Nephron (organoid): ENCODE results near the gene SORD.
"Not testable (repeated sequence)": the region's sequence is repeated elsewhere in the genome, so short reads cannot be mapped to it uniquely, and the experiment has no call there.

Experiments
- H3K27ac Mint-ChIP-seq, 3 experiments: 2 replicates each; pipeline ENCODE4 v1.8.0; 2020; ENCODE audit warnings: mixed read lengths in 3 of 3, mild to moderate bottlenecking in 2 of 3, moderate library complexity in 1 of 3
- H3K27me3 Mint-ChIP-seq: 2 replicates; pipeline ENCODE4 v1.8.0; 2021; ENCODE audit warnings: low read depth, mild to moderate bottlenecking, moderate library complexity, mixed read lengths
- H3K36me3 Mint-ChIP-seq: 2 replicates; pipeline ENCODE4 v1.8.0; 2020; ENCODE audit warnings: low read depth, mixed read lengths
- H3K4me1 Mint-ChIP-seq: 2 replicates; pipeline ENCODE4 v1.8.0; 2020; ENCODE audit warnings: mixed read lengths
- H3K4me3 Mint-ChIP-seq, 3 experiments: 2 replicates each; pipeline ENCODE4 v1.8.0; 2020; ENCODE audit warnings: mild to moderate bottlenecking in 3 of 3, mixed read lengths in 3 of 3, moderate library complexity in 2 of 3
- H3K9me3 Mint-ChIP-seq: 2 replicates; pipeline ENCODE4 v1.8.0; 2020; ENCODE audit warnings: mixed read lengths
- TF ChIP-seq, protein P1 (sequence below), 3 experiments: fragments of 200-600 bp; sonication (generic); IDR thresholded peaks; one replicate each; pipeline ENCODE4 v1.5.0; 2021; ENCODE audit warnings: antibody characterized with exemption in 3 of 3; ENCODE audit not compliant: unreplicated experiment in 3 of 3

SORD gene

DNA sequence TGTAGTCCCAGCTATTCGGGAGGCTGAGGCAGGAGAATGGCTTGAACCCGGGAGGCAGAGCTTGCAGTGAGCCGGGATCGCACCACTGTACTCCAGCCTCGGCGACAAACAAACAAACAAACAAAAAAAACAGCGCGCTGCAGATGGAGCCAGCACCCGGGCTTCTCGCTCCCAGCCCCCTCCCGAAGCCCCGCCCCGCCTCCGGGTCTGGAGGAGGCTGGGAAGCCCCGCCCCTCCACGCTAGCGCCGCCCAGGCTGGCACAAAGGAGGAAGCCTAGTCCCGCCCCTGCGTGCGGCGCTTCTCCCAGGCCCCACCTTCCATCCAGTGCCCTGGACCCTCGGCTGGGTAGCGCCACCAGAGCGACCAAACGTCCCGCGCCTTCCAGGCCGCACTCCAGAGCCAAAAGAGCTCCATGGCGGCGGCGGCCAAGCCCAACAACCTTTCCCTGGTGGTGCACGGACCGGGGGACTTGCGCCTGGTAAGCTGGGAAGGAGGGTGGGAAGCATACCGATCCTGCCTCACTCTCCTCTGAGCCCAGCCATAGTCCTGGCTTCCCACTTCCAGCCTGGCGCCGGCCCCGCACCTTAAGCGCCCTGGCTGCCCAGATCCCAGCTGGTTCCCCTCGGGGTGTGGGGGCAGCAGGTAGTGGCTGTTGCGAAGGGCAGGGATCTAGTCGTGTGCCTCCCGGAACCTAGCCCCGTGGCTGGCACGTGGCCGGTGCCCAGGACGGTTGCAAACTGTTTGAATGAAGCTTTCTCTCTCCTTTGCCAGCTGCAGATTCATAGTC is at the start of gene SORD:
Gene SORD (plus strand): TSS at position 325 of the 788 bp plus-strand sequence. CDS start 89 bp downstream, at position 414.
- peaks cover 6% of the 10 kb centered on the region for H3K9me3 Mint-ChIP-seq
- peak within 1 kb of the TSS; percentile 54 to 68 (median 66) for H3K27ac Mint-ChIP-seq
- peaks cover 7% of the 10 kb centered on the region for H3K4me1 Mint-ChIP-seq
- peaks cover 7% of the 10 kb centered on the region for H3K36me3 Mint-ChIP-seq
- TF ChIP-seq, protein P1, sequence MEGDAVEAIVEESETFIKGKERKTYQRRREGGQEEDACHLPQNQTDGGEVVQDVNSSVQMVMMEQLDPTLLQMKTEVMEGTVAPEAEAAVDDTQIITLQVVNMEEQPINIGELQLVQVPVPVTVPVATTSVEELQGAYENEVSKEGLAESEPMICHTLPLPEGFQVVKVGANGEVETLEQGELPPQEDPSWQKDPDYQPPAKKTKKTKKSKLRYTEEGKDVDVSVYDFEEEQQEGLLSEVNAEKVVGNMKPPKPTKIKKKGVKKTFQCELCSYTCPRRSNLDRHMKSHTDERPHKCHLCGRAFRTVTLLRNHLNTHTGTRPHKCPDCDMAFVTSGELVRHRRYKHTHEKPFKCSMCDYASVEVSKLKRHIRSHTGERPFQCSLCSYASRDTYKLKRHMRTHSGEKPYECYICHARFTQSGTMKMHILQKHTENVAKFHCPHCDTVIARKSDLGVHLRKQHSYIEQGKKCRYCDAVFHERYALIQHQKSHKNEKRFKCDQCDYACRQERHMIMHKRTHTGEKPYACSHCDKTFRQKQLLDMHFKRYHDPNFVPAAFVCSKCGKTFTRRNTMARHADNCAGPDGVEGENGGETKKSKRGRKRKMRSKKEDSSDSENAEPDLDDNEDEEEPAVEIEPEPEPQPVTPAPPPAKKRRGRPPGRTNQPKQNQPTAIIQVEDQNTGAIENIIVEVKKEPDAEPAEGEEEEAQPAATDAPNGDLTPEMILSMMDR (IDR thresholded peaks at IDR 0.05; ENCODE audit: unreplicated experiment in 3 of 3) = no peak
- peak within 1 kb of the TSS; percentile 86 to 92 (median 90) for H3K4me3 Mint-ChIP-seq
- peaks cover 28% of the 10 kb centered on the region for H3K27me3 Mint-ChIP-seq

- H3K9me3 Mint-ChIP-seq, H3K36me3 Mint-ChIP-seq, H3K27me3 Mint-ChIP-seq, H3K4me3 Mint-ChIP-seq, H3K27ac Mint-ChIP-seq, H3K4me1 Mint-ChIP-seq: not testable (repeated sequence)
Observed at GRCh38 chr15:44976183-44976582, 46.8 kb upstream of the SORD start.

DNA sequence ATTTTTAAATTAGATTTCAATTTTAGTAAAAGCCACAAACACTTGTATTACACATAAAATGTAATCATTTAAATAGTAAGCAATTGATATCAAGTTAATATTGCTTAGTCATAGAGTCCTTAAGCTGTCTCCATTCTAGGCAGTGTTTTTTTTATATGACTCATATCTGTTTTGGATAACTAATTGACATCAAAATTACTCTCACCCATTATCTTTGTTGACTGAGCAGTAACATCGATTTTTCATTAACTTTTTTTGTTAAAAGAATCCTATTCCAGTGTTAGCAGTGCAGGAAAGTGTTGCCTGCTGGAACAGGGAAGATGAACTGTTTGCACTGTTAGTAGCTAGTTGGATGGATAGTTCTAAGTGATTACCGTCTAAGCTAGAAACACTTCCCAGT is 45.2 kb upstream of the SORD start:
- not testable (repeated sequence) for H3K9me3 Mint-ChIP-seq, H3K36me3 Mint-ChIP-seq, H3K4me3 Mint-ChIP-seq, H3K27ac Mint-ChIP-seq, H3K27me3 Mint-ChIP-seq, H3K4me1 Mint-ChIP-seq

DNA sequence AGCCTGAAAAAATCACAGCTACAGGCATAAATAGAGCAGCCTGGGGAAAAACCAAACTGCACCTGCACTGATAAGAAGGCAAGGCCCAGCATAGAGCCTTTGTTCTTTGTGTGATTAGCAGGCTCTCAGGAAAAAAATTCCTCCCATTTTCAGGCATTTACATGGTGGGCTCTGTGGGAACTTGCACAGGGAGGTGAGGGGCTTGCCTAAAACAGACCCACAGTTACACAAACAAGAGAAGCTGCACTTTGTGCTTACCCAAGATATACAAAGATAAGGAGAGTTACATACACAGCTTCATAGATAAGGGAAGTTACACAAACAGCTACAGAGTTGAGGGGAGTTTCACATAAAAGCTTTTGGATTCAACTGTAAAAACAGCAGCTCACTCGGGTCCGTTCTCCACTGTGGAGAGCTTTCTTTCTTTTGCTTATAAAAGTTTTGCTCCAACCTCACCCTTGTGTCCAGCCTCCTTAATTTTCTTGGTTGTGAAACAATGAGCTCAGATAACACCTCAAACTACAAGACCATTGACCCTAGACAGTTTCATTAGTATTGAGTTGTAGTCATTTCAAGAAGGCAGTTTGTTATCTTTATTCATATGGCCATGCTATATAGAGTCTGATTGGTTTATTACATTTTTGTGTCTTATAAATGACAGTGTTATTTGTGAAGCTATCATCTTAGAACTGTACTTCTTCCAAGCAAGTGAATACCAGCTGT is 43.2 kb upstream of the SORD start:
- H3K4me1 Mint-ChIP-seq, H3K4me3 Mint-ChIP-seq, H3K36me3 Mint-ChIP-seq, H3K27me3 Mint-ChIP-seq, H3K9me3 Mint-ChIP-seq, H3K27ac Mint-ChIP-seq: not testable (repeated sequence)

DNA sequence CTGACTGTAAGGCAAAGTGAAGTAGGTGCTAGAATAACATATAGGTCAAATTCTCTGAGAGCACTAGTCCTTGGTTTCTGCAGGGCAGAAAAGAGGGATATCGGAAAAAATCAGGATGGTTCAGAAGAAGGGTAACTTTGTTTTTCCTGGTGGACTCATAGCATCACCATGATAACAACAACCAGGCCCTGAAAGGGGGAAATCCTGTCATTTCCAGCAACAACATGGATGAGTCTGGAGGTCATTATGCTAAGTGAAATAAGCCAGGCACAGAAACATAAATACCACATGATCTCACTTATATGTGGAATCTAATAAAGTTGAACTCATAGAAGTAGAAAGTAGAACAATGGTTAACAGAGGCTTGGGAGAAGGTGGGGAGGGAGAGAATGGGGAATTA is 38.9 kb upstream of the SORD start:
- not testable (repeated sequence) for H3K4me3 Mint-ChIP-seq, H3K9me3 Mint-ChIP-seq, H3K4me1 Mint-ChIP-seq, H3K27ac Mint-ChIP-seq, H3K36me3 Mint-ChIP-seq, H3K27me3 Mint-ChIP-seq

DNA sequence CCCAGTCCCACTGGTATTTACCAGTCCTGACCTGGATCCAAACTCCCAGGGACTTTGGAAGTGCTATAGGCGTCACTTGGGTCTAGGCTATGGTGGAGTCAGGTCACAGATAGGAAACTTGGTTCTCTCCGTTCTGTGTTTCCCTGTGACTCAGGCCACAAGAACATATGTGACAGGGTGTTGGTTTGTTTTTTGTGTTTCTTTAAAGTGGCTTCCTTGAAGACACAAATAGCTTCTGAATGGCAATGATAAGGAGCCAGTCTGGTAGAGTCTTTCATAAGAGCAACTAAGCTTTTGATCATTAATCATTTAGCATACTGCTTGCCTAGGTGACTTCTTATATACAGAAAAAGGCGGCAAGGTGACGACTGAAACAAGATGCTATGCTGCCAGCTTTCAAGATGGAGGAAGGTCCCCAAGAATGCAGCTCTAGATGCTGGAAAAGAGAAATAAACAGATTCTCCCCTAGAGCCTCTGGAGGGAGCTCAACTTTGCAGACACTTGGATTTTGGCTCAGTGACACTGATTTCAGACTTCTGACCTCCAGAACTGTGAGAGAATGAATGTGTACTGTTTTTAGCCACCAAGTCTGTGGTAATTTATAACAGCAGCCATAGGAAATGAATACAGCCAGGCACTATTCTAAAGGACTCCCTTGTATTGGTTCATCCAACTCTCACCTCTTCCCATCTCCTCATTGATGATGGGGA is 36.5 kb upstream of the SORD start:
- not testable (repeated sequence) for H3K27ac Mint-ChIP-seq, H3K4me3 Mint-ChIP-seq, H3K36me3 Mint-ChIP-seq, H3K9me3 Mint-ChIP-seq, H3K27me3 Mint-ChIP-seq, H3K4me1 Mint-ChIP-seq

DNA sequence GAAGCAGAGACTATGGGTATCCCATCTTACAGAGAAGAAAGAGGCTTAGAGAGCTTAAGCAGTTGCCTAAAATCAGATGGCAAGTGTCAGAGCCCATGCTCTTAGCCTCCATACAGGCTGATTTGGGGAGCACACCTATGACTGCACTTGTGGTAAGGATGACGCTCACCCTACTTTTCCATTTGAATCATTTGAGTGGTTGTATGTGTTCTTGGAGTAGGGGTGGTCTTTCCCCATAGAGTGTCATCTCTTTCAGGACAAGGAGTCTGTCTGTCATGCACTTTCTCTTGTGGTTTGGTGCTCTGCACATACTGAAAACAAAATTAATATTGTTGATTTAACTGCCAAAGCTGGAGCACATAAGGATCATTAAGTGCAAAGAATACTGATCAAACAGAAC is 35.3 kb upstream of the SORD start:
- H3K36me3 Mint-ChIP-seq, H3K27me3 Mint-ChIP-seq, H3K27ac Mint-ChIP-seq: not testable (repeated sequence)

DNA sequence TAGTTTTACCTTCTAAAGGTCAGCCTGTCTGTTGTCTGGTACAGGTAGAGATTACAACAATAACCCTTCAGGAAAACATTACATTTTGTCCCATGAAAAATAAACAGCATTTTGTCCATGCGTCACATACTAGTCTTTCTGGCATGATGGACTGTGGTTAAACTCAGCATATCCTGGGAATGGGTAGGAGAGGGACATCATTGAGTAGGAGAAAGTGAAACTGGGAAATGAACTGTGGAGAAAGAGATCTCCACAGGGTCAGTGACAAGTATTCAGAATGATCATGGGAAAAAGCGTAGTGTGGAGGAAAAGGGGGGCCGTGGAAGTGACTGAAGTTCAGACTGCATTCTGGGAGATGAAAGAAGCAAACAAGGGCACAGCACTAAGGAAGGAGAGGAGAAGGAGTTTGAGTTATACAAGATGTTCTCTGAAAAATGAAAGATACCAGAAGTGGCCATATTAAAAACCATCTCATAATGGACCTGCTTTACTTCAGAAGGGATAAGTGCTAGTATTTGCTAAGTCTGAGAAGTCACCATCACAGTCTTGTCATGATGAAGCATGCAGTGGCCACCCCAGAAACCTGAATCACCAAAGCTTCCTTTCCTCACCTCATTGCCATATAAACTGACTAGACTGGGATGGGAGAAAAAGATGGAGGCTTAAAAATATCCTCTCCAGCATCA is 34.7 kb upstream of the SORD start:
- H3K4me1 Mint-ChIP-seq, H3K9me3 Mint-ChIP-seq, H3K27me3 Mint-ChIP-seq, H3K36me3 Mint-ChIP-seq, H3K27ac Mint-ChIP-seq, H3K4me3 Mint-ChIP-seq: not testable (repeated sequence)

More for the DNA sequence above, 35.3 kb upstream of the SORD start:
- not testable (repeated sequence) for H3K4me1 Mint-ChIP-seq, H3K4me3 Mint-ChIP-seq, H3K9me3 Mint-ChIP-seq

DNA sequence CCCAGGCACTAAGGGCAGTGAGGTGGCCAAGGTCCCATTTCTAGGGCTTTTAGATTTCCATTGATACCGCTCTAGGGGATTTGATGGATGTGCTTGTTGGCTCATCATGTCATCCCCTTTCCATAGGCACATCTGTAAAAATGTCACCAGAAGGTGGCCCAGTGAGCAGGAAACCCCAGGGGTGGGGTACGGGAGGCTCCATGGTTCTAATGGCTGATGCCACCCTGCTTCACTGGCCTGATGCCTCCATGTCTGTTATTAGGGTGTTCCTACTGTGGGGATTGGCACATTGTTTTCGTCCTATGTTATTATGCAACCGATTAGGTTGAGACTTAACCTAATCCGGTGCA is 34.1 kb upstream of the SORD start:
- not testable (repeated sequence) for H3K9me3 Mint-ChIP-seq, H3K27me3 Mint-ChIP-seq, H3K4me1 Mint-ChIP-seq, H3K4me3 Mint-ChIP-seq, H3K27ac Mint-ChIP-seq, H3K36me3 Mint-ChIP-seq

DNA sequence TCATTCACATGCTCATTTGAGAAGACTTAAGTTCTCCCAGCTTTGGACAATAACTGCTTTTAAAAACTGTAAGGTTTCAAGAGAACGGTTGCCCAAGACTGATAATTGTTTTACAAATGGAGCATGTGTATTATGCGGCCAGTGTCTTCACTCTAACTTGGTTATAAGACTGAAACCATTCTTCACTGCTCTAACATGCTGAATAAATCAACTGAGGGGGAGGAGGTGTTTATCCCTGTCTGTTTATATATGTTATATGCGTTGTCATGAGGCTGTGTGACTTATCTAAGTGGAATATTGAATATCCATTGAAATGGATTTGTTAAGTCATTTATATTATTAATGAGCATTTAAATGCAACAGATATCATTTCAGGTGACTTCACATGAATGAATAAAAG is 25.4 kb upstream of the SORD start:
- not testable (repeated sequence) for H3K27ac Mint-ChIP-seq, H3K27me3 Mint-ChIP-seq, H3K4me1 Mint-ChIP-seq, H3K4me3 Mint-ChIP-seq, H3K9me3 Mint-ChIP-seq, H3K36me3 Mint-ChIP-seq
